ENCODE results near the gene ABCB8.

GRCh38 chr7:151012911-151013347, 15.3 kb upstream of the ABCB8 start:
- TF ChIP-seq, protein P1, sequence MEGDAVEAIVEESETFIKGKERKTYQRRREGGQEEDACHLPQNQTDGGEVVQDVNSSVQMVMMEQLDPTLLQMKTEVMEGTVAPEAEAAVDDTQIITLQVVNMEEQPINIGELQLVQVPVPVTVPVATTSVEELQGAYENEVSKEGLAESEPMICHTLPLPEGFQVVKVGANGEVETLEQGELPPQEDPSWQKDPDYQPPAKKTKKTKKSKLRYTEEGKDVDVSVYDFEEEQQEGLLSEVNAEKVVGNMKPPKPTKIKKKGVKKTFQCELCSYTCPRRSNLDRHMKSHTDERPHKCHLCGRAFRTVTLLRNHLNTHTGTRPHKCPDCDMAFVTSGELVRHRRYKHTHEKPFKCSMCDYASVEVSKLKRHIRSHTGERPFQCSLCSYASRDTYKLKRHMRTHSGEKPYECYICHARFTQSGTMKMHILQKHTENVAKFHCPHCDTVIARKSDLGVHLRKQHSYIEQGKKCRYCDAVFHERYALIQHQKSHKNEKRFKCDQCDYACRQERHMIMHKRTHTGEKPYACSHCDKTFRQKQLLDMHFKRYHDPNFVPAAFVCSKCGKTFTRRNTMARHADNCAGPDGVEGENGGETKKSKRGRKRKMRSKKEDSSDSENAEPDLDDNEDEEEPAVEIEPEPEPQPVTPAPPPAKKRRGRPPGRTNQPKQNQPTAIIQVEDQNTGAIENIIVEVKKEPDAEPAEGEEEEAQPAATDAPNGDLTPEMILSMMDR (IDR thresholded peaks at IDR 0.05) = peak in 1 of 2 donors; percentile 53
- TF ChIP-seq EP300 (IDR thresholded peaks at IDR 0.05) = no peak
- no peak for TF ChIP-seq POLR2AphosphoS5 (IDR thresholded peaks at IDR 0.05)
- no peak for TF ChIP-seq POLR2A (IDR thresholded peaks at IDR 0.05)
